ENCODE results near the gene SOX6. TPM values are rescaled to one million over a fixed set of nuclear protein-coding genes. Genes with fewer than 3 reads are reported as not detected.

SOX6 gene
- total RNA-seq, 4 donors from 2014 or later: 17.9 to 27.9 (median 23.3) TPM

- H3K27ac ChIP-seq: no peak overlapping the region
- H3K9me3 ChIP-seq: no peaks in the 10 kb centered on the region
- intact Hi-C loops (cut with DNase I): loop anchor here (10.0 kb wide), 1 partner anchor 69 kb away; no protein-coding TSS in a partner anchor
- no peak for DNase-seq
- H3K27me3 ChIP-seq: no peaks in the 10 kb centered on the region
- H3K36me3 ChIP-seq: no peaks in the 10 kb centered on the region
- H3K4me1 ChIP-seq: no peaks in the 10 kb centered on the region
- H3K4me3 ChIP-seq (replicated peaks in 1 of 3): no peak overlapping the region
- TF ChIP-seq POLR2A (IDR thresholded peaks at IDR 0.05) (no peak), CTCF (IDR thresholded peaks at IDR 0.05) (no peak)
Measured at GRCh38 chr11:16266021-16266420, 90.3 kb downstream of the SOX6 start.

GRCh38 chr11:16265022-16265421 lies 91.3 kb downstream of the SOX6 start:
- no peak for DNase-seq
- H3K9me3 ChIP-seq: no peaks in the 10 kb centered on the region
- no peak for TF ChIP-seq CTCF (IDR thresholded peaks at IDR 0.05)
- TF ChIP-seq POLR2A (IDR thresholded peaks at IDR 0.05): no peak
- H3K4me1 ChIP-seq: no peaks in the 10 kb centered on the region
- H3K36me3 ChIP-seq: no peaks in the 10 kb centered on the region
- no peak overlapping the region for H3K27ac ChIP-seq
- WGBS, 2 donors: 62 to 65% methylated on average over 3 of the region's 3 CpGs
- no peaks in the 10 kb centered on the region for H3K27me3 ChIP-seq
- intact Hi-C loops (cut with DNase I): loop anchor here (10.0 kb wide), 1 partner anchor 70 kb away; no protein-coding TSS in a partner anchor
- H3K4me3 ChIP-seq (replicated peaks in 1 of 3): no peak overlapping the region

- no peak for TF ChIP-seq CTCF (IDR thresholded peaks at IDR 0.05)
- no peak for TF ChIP-seq POLR2A (IDR thresholded peaks at IDR 0.05)
- no peaks in the 10 kb centered on the region for H3K9me3 ChIP-seq
- no peaks in the 10 kb centered on the region for H3K27me3 ChIP-seq
- intact Hi-C loops (cut with DNase I): loop anchor here (10.0 kb wide), 1 partner anchor 72 kb away; no protein-coding TSS in a partner anchor
- no peak overlapping the region for H3K4me3 ChIP-seq (replicated peaks in 1 of 3)
- no peak overlapping the region for H3K27ac ChIP-seq
- no peaks in the 10 kb centered on the region for H3K4me1 ChIP-seq
- DNase-seq: no peak
- no peaks in the 10 kb centered on the region for H3K36me3 ChIP-seq
Measured at GRCh38 chr11:16262645-16262955, 93.7 kb downstream of the SOX6 start.

- Histone ChIP-seq H3K4me1 (no peaks in the 10 kb centered on the region), H3K36me3 (no peaks in the 10 kb centered on the region), H3K4me3 (replicated peaks in 1 of 3) (no peak overlapping the region), H3K27me3 (no peaks in the 10 kb centered on the region), H3K27ac (no peak overlapping the region), H3K9me3 (no peaks in the 10 kb centered on the region)
- WGBS, 2 donors: 83 to 89% methylated on average over 3 of the region's 3 CpGs
- intact Hi-C loops (cut with DNase I): loop anchor here (10.0 kb wide), 1 partner anchor 73 kb away; no protein-coding TSS in a partner anchor
- no peak for DNase-seq
- TF ChIP-seq CTCF (IDR thresholded peaks at IDR 0.05) (no peak), POLR2A (IDR thresholded peaks at IDR 0.05) (no peak)
Measured at GRCh38 chr11:16261836-16262644, 94.3 kb downstream of the SOX6 start.

GRCh38 chr11:16252373-16252772 lies 104.0 kb downstream of the SOX6 start:
- WGBS, 2 donors: 66 to 67% methylated on average over 4 of the region's 4 CpGs
- Histone ChIP-seq H3K9me3 (no peaks in the 10 kb centered on the region), H3K4me3 (replicated peaks in 1 of 3) (no peak overlapping the region), H3K36me3 (no peaks in the 10 kb centered on the region), H3K27me3 (no peaks in the 10 kb centered on the region), H3K4me1 (no peaks in the 10 kb centered on the region), H3K27ac (no peak overlapping the region)
- DNase-seq: peak in 1 of 2 donors; percentile 1
- TF ChIP-seq POLR2A (IDR thresholded peaks at IDR 0.05) (no peak), CTCF (IDR thresholded peaks at IDR 0.05) (peak in 1 of 6 experiments; percentile 10)
- intact Hi-C loops (cut with DNase I): no loop called here
